GM18861 (cell line): ENCODE results near the gene HIVEP1.
A peak's percentile ranks its signal among the peaks of the same experiment; 100 is the strongest.
"Not testable (repeated sequence)": the region's sequence is repeated elsewhere in the genome, so short reads cannot be mapped to it uniquely, and the experiment has no call there.

ENCODE experiments used
- ATAC-seq: cut with Tn5 transposase; IDR thresholded peaks from one replicate; pipeline ENCODE4 v1.9.1; 2021; ENCODE audit not compliant: unreplicated experiment

The HIVEP1 gene

GRCh38 chr6:12082368-12082767 is 70.3 kb downstream of the HIVEP1 start:
- no peak for ATAC-seq

- ATAC-seq, result no peak
Observed at GRCh38 chr6:12083302-12083701, 71.2 kb downstream of the HIVEP1 start.

- no peak for ATAC-seq
Observed at GRCh38 chr6:12083763-12084162, 71.7 kb downstream of the HIVEP1 start.

GRCh38 chr6:12084681-12085080 is 72.6 kb downstream of the HIVEP1 start:
- ATAC-seq, result no peak

- no peak for ATAC-seq
Observed at GRCh38 chr6:12088531-12088930, 76.4 kb downstream of the HIVEP1 start.

- no peak for ATAC-seq
Observed at GRCh38 chr6:12090714-12091113, 78.6 kb downstream of the HIVEP1 start.

GRCh38 chr6:12092762-12093161 is 80.7 kb downstream of the HIVEP1 start:
- ATAC-seq, result no peak

- no peak for ATAC-seq
Observed at GRCh38 chr6:12094689-12095088, 82.6 kb downstream of the HIVEP1 start.

- no peak for ATAC-seq
Observed at GRCh38 chr6:12096342-12096741, 84.2 kb downstream of the HIVEP1 start.

- ATAC-seq, result no peak
Observed at GRCh38 chr6:12097791-12098190, 85.7 kb downstream of the HIVEP1 start.

- ATAC-seq, result no peak
Observed at GRCh38 chr6:12099623-12100338, 87.7 kb downstream of the HIVEP1 start.

- no peak for ATAC-seq
Observed at GRCh38 chr6:12101048-12101447, 88.9 kb downstream of the HIVEP1 start.

GRCh38 chr6:12101653-12102312 is 89.7 kb downstream of the HIVEP1 start:
- no peak for ATAC-seq

GRCh38 chr6:12102350-12102749 is 90.2 kb downstream of the HIVEP1 start:
- no peak for ATAC-seq

GRCh38 chr6:12103158-12103557 is 91.0 kb downstream of the HIVEP1 start:
- ATAC-seq, result no peak

- no peak for ATAC-seq
Observed at GRCh38 chr6:12105271-12105670, 93.2 kb downstream of the HIVEP1 start.

- ATAC-seq, result not testable (repeated sequence)
Observed at GRCh38 chr6:12108376-12108775, 96.3 kb downstream of the HIVEP1 start.

- ATAC-seq, result peak; percentile 32
Observed at GRCh38 chr6:12110523-12111362, 98.6 kb downstream of the HIVEP1 start.

- no peak for ATAC-seq
Observed at GRCh38 chr6:12111363-12111670, 99.2 kb downstream of the HIVEP1 start.

- ATAC-seq, result no peak
Observed at GRCh38 chr6:12112540-12113189, 100.6 kb downstream of the HIVEP1 start.

GRCh38 chr6:12113190-12113577 is 101.1 kb downstream of the HIVEP1 start:
- ATAC-seq, result peak; percentile 31
